Heart left ventricle (tissue), 13 donors: ENCODE data around the gene LMAN1L.

Source experiments
- POLR2A ChIP-seq, 2 donors: fragments of 450-650 bp; IDR thresholded peaks; one replicate each; pipeline ENCODE4 v1.6.1; 2017; ENCODE audit warnings: antibody characterized with exemption in 2 of 2, mild to moderate bottlenecking in 2 of 2, moderate library complexity in 2 of 2
- TF ChIP-seq, protein P1 (sequence below), 12 donors: fragments of 200-600 bp; sonication (generic) in 4 of 12; IDR thresholded peaks; one replicate each; pipeline versions ENCODE4 v1.5.0 to v1.8.0; 2018 to 2022; ENCODE audit warnings: antibody characterized with exemption in 12 of 12, mild to moderate bottlenecking in 5 of 12
- donor health status: ischemic (EF 13 %, LVEDD 7.1; RV severe dilation, severe dysfunction).
- donor health status: DM: no; HTN: yes; CAD: no.
- donor health status: DM: no; HTN: no; CAD: no.
- donor health status: ischemic (EF 25% LVEDD 6.9; RV normal size, moderate dysfunction).
- donor health status: ischemic (EF 25% LVEDD 5.7; RV mildly dilated, moderate dysfunction).
- donor health status: ischemic (EF 35%, LVEDD 5.7; RV mildly dilated, moderate dysfunction).
- donor health status: nonischemic (EF 11% LVEDD 7.7; RV severe dilation, severe dysfunction).
- donor health status: DM: yes; HTN: yes; CAD: no.
- donor health status: PGD.
- donor health status: ischemic (EF 29% LVEDD 5.4; RV normal size, mild dysfunction).
- donor health status: nonischemic (EF 23%, LVEDD 6.1; RV moderate dilation, normal function).

DNA sequence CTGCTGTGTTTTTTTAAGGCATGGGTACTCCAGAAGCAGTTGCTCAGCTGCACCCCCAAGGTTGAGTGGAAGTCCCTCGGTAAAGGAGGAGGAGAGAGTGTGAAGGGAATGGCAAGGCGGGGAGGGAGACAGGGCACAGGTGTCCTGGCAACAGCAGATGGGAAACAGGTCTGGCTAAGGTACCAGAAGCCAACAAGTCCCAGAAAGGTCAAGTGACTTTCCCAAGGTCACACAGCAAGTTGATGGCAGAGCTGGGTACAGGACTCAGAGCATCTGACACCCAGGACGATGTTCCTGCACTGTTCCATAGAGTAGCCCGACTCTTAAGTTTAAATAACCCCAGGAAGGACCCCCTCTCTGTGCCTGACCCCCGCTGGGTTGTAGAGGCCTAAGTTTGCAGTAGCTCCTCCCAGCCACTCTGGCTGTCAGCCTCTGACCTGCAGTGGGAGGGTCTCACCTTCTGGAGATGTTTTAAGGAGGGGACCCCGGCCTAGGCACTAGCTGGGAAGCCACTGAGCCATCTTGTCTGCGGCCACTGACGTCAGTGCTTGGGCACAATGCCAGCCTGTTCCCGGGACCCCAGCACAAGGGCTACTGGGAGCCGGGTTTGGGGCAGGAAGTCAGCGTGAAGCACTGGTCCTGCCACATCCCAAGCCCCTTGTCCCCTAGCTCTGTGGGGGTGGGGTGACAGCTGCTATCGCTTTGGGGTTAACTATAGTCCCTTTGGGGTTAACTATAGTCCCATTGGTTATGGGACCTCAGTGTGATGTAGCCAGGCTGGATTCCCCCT, 20.2 kb upstream of the LMAN1L start:
- no peak for TF ChIP-seq POLR2A (IDR thresholded peaks at IDR 0.05)
- TF ChIP-seq, protein P1, sequence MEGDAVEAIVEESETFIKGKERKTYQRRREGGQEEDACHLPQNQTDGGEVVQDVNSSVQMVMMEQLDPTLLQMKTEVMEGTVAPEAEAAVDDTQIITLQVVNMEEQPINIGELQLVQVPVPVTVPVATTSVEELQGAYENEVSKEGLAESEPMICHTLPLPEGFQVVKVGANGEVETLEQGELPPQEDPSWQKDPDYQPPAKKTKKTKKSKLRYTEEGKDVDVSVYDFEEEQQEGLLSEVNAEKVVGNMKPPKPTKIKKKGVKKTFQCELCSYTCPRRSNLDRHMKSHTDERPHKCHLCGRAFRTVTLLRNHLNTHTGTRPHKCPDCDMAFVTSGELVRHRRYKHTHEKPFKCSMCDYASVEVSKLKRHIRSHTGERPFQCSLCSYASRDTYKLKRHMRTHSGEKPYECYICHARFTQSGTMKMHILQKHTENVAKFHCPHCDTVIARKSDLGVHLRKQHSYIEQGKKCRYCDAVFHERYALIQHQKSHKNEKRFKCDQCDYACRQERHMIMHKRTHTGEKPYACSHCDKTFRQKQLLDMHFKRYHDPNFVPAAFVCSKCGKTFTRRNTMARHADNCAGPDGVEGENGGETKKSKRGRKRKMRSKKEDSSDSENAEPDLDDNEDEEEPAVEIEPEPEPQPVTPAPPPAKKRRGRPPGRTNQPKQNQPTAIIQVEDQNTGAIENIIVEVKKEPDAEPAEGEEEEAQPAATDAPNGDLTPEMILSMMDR (IDR thresholded peaks at IDR 0.05) = no peak
